Measurements from ENCODE around the gene CNTN1. TPM values are rescaled to one million over a fixed set of nuclear protein-coding genes. Genes with fewer than 3 reads are reported as not detected.

The CNTN1 gene
- total and polyA plus RNA-seq, 9 of the 15 experiments (the other 6 are each of a cell fraction or from before 2014, with no cell fraction given), result 0.16 TPM; not detected in 8

DNA sequence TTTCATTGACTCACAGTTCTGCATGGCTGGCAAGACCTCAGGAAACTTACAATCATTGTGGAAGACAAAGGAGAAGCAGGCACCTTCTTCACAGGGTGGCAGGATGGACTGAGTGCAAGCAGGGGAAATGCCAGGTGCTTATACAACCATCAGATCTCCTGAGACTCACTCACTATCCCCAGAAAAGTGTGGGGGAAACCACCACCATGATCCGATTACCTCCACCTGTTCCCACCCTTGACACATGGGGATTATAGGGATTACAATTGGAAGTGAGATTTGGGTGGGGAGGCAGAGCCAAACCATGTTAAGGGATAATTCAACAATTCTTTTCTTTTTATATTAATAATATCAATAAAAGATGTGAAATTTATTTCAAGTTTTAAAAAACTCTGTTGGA is 34.1 kb downstream of the CNTN1 start (continued):
- TF ChIP-seq, protein P1, sequence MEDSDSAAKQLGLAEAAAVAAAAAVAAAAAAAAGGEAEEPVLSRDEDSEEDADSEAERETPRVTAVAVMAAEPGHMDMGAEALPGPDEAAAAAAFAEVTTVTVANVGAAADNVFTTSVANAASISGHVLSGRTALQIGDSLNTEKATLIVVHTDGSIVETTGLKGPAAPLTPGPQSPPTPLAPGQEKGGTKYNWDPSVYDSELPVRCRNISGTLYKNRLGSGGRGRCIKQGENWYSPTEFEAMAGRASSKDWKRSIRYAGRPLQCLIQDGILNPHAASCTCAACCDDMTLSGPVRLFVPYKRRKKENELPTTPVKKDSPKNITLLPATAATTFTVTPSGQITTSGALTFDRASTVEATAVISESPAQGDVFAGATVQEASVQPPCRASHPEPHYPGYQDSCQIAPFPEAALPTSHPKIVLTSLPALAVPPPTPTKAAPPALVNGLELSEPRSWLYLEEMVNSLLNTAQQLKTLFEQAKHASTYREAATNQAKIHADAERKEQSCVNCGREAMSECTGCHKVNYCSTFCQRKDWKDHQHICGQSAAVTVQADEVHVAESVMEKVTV (CRISPR knock-in tag; IDR thresholded peaks at IDR 0.05), result no peak
- TF ChIP-seq SMARCA4 (IDR thresholded peaks at IDR 0.05) (no peak), TARDBP (IDR thresholded peaks at IDR 0.05) (no peak), TGIF2 (CRISPR knock-in tag; IDR thresholded peaks at IDR 0.05) (no peak)

DNA sequence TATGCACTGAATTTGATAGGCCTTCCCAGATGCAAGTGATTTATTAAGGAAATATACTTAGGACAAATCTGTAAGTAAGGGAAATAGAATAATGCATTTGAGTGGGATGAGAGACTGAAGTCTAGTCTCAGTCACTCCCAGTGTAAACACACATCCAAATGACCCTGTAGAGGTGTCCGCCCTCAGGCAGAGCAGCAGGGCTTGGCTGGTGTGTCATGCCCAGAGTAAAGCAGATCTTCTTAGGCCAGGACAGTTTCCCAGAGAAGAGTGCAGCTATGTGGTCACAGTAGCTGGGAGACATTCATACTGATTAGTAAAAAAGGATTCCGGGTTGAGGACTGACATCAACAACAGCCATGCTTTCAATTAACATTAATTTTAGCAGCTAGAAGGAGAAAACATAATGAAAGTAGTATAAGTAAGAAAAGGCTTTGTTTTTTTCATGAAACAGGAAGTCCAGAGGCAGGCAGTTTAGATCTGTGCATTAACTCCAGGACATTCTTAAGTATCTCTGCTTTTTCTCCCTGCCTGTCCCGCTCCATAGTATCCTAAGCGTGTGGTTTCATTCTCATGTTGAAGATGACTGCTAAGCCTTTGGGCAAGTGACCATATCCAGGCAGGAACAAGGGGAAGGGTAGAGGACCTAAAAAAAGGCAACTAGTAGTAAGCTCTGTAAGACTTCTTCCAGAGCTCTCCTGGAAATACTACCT is 35.7 kb downstream of the CNTN1 start:
- Histone ChIP-seq H3K9me1 (ENCODE audit: control insufficient read depth, insufficient read depth, low read length) (no peaks in the 10 kb centered on the region), H3K27me3 (ENCODE audit: control insufficient read depth in 2 of 2, insufficient read depth in 2 of 2, low read length in 2 of 2) (no peaks in the 10 kb centered on the region), H3K27ac (ENCODE audit: extremely low read depth, low read depth, low read length) (no peak overlapping the region), H3K4me3 (no peak overlapping the region), H3K36me3 (ENCODE audit: control insufficient read depth, insufficient read depth, low read length) (no peaks in the 10 kb centered on the region), H3K9me3 (replicated peaks; ENCODE audit: control insufficient read depth, insufficient read depth, low read depth, low read length) (no peaks in the 10 kb centered on the region), H3K79me2 (ENCODE audit: control insufficient read depth, insufficient read depth, low read length) (no peaks in the 10 kb centered on the region), H3K9ac (ENCODE audit: insufficient read depth in 1 of 2, low read depth in 2 of 2, low read length in 2 of 2) (no peak overlapping the region), H2AFZ (ENCODE audit: low read depth, low read length) (no peak overlapping the region), H3K4me2 (ENCODE audit: insufficient read depth, low read length) (no peak overlapping the region), H4K20me1 (replicated peaks; ENCODE audit: control insufficient read depth, insufficient read depth, low read length) (no peaks in the 10 kb centered on the region), H3K4me1 (replicated peaks in 1 of 2; ENCODE audit: control insufficient read depth in 2 of 2, insufficient read depth in 2 of 2, low read length in 2 of 2) (no peaks in the 10 kb centered on the region)
- ChIA-PET CTCF (ENCODE audit: low intra/inter-chr PET ratio) (no interaction called here), POLR2A (no interaction called here)
- ATAC-seq (no peak), FAIRE-seq (no peak), DNase-seq (ENCODE audit: extremely low read depth in 1 of 4, low spot score in 3 of 4) (no peak)
- intact Hi-C loops (cut with micrococcal nuclease), result no loop called here
- BruUV-seq (replicated peaks), result no TSS peak
- WGBS (ENCODE audit: insufficient coverage, low coverage, missing lambda C conversion rate), result 0% methylated on average over 4 of the region's 4 CpGs
- in situ Hi-C loops (cut with MboI), result no loop called here
- no peak for TF ChIP-seq HEY1 (CRISPR knock-in tag; IDR thresholded peaks at IDR 0.05; ENCODE audit: borderline replicate concordance)
- TF ChIP-seq, protein P2, sequence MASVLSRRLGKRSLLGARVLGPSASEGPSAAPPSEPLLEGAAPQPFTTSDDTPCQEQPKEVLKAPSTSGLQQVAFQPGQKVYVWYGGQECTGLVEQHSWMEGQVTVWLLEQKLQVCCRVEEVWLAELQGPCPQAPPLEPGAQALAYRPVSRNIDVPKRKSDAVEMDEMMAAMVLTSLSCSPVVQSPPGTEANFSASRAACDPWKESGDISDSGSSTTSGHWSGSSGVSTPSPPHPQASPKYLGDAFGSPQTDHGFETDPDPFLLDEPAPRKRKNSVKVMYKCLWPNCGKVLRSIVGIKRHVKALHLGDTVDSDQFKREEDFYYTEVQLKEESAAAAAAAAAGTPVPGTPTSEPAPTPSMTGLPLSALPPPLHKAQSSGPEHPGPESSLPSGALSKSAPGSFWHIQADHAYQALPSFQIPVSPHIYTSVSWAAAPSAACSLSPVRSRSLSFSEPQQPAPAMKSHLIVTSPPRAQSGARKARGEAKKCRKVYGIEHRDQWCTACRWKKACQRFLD (CRISPR knock-in tag; IDR thresholded peaks at IDR 0.05), result no peak
- TF ChIP-seq, protein P3, sequence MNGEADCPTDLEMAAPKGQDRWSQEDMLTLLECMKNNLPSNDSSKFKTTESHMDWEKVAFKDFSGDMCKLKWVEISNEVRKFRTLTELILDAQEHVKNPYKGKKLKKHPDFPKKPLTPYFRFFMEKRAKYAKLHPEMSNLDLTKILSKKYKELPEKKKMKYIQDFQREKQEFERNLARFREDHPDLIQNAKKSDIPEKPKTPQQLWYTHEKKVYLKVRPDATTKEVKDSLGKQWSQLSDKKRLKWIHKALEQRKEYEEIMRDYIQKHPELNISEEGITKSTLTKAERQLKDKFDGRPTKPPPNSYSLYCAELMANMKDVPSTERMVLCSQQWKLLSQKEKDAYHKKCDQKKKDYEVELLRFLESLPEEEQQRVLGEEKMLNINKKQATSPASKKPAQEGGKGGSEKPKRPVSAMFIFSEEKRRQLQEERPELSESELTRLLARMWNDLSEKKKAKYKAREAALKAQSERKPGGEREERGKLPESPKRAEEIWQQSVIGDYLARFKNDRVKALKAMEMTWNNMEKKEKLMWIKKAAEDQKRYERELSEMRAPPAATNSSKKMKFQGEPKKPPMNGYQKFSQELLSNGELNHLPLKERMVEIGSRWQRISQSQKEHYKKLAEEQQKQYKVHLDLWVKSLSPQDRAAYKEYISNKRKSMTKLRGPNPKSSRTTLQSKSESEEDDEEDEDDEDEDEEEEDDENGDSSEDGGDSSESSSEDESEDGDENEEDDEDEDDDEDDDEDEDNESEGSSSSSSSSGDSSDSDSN (IDR thresholded peaks at IDR 0.05; ENCODE audit: borderline replicate concordance in 1 of 2, low read depth in 2 of 2, low read length in 2 of 2), result no peak
- TF ChIP-seq GTF2E2 (tag; IDR thresholded peaks at IDR 0.05), result no peak
- TF ChIP-seq, protein P4, sequence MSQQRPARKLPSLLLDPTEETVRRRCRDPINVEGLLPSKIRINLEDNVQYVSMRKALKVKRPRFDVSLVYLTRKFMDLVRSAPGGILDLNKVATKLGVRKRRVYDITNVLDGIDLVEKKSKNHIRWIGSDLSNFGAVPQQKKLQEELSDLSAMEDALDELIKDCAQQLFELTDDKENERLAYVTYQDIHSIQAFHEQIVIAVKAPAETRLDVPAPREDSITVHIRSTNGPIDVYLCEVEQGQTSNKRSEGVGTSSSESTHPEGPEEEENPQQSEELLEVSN (IDR thresholded peaks at IDR 0.05; ENCODE audit: borderline replicate concordance in 1 of 2, extremely low read depth in 1 of 2, insufficient read depth in 1 of 2, insufficient read length in 1 of 2, low read depth in 1 of 2, low read length in 1 of 2, poor library complexity in 1 of 2, severe bottlenecking in 1 of 2), result no peak
- TF ChIP-seq, protein P5, sequence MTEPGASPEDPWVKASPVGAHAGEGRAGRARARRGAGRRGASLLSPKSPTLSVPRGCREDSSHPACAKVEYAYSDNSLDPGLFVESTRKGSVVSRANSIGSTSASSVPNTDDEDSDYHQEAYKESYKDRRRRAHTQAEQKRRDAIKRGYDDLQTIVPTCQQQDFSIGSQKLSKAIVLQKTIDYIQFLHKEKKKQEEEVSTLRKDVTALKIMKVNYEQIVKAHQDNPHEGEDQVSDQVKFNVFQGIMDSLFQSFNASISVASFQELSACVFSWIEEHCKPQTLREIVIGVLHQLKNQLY (CRISPR knock-in tag; conservative IDR thresholded peaks at IDR 0.05), result no peak
